IMR-90 (cell line): Measurements from ENCODE around the gene HSP90AA1. TPM values are rescaled to one million over a fixed set of nuclear protein-coding genes. Genes with fewer than 3 reads are reported as not detected.

Source experiments
- ATAC-seq: fragments of 200-7000 bp; cut with Tn5 transposase; 2 replicates; pipeline ENCODE4 v1.9.1; 2020; ENCODE audit warnings: low read depth, mild to moderate bottlenecking, moderate library complexity
- BruUV-seq: library from RNA; stranded (reverse); fragments of 400-500 nt; replicated peaks from 2 replicates; lab custom pipeline; 2021; lab: Mats Ljungman, UMichigan
- CTCF ChIA-PET: fragments of 300-600 bp; formaldehyde crosslinking; extraction: SDS; loops from one replicate; lab custom pipeline; 2021; ENCODE audit warnings: antibody characterized with exemption; lab: Yijun Ruan, JAX
- POLR2A ChIA-PET: fragments of 300-600 bp; sonication (Branson Sonifier 250); formaldehyde crosslinking; loops from one replicate; lab custom pipeline; 2022; ENCODE audit warnings: antibody characterized with exemption; ENCODE audit not compliant: unreplicated experiment; lab: Charles Lee
- DNase-seq: peaks from one replicate; pipeline ENCODE4 v3.0.0; 2013
- H2AFZ ChIP-seq: replicated peaks from 2 replicates; pipeline ENCODE3; 2013; ENCODE audit warnings: low read length, mild to moderate bottlenecking; ENCODE audit not compliant: poor library complexity
- H2AK5ac ChIP-seq: 2 replicates; pipeline ENCODE4 v1.6.1; 2013; ENCODE audit warnings: low read depth, low read length, inconsistent platforms
- H2AK9ac ChIP-seq: replicated peaks from 2 replicates; pipeline ENCODE3; 2013; ENCODE audit warnings: mild to moderate bottlenecking, low read depth, low read length, moderate library complexity; ENCODE audit not compliant: poor library complexity
- H2BK120ac ChIP-seq: 2 replicates; pipeline ENCODE4 v1.6.1; 2013; ENCODE audit warnings: low read depth, low read length, inconsistent platforms
- H2BK15ac ChIP-seq: 3 replicates; pipeline ENCODE4 v1.6.1; 2013; ENCODE audit warnings: low read depth, low read length, inconsistent platforms
- H2BK20ac ChIP-seq: 2 replicates; pipeline ENCODE4 v1.6.1; 2013; ENCODE audit warnings: low read depth, mild to moderate bottlenecking, inconsistent platforms, low read length, moderate library complexity
- H2BK5ac ChIP-seq: 2 replicates; pipeline ENCODE4 v1.6.1; 2013; ENCODE audit warnings: mild to moderate bottlenecking, low read depth, low read length, inconsistent platforms; ENCODE audit not compliant: poor library complexity, severe bottlenecking
- H3K14ac ChIP-seq: replicated peaks from 2 replicates; pipeline ENCODE4 v1.6.1; 2013; ENCODE audit warnings: low read depth, low read length, inconsistent platforms
- H3K18ac ChIP-seq: 2 replicates; pipeline ENCODE4 v1.6.1; 2013; ENCODE audit warnings: low read depth, low read length, control low read depth
- H3K23ac ChIP-seq: 2 replicates; pipeline ENCODE4 v1.6.1; 2013; ENCODE audit warnings: low read depth, low read length, inconsistent platforms
- H3K27ac ChIP-seq: 2 replicates; pipeline ENCODE4 v1.5.1; 2013; ENCODE audit warnings: mild to moderate bottlenecking, control low read depth, low read length; ENCODE audit not compliant: insufficient read depth
- H3K27me3 ChIP-seq: 2 replicates; pipeline ENCODE4 v1.6.1; 2013; ENCODE audit warnings: low read length; ENCODE audit not compliant: control insufficient read depth, insufficient read depth
- H3K36me3 ChIP-seq: 2 replicates; pipeline ENCODE4 v1.6.1; 2013; ENCODE audit warnings: low read length, mixed read lengths; ENCODE audit not compliant: control insufficient read depth, insufficient read depth
- H3K4ac ChIP-seq: 2 replicates; pipeline ENCODE4 v1.6.1; 2013; ENCODE audit warnings: low read depth, low read length, inconsistent platforms
- H3K4me1 ChIP-seq: 2 replicates; pipeline ENCODE4 v1.6.1; 2013; ENCODE audit warnings: low read length, mixed read lengths; ENCODE audit not compliant: control insufficient read depth, insufficient read depth
- H3K4me2 ChIP-seq: 2 replicates; pipeline ENCODE4 v1.6.1; 2013; ENCODE audit warnings: low read depth, mild to moderate bottlenecking, control low read depth, low read length, moderate library complexity
- H3K4me3 ChIP-seq: 2 replicates; pipeline ENCODE4 v1.5.1; 2013; ENCODE audit warnings: low read depth, mild to moderate bottlenecking, control low read depth, low read length, moderate library complexity; ENCODE audit not compliant: insufficient read depth
- H3K56ac ChIP-seq: 2 replicates; pipeline ENCODE4 v1.6.1; 2013; ENCODE audit warnings: low read length, inconsistent platforms; ENCODE audit not compliant: insufficient read depth; ENCODE audit errors: extremely low read depth
- H3K79me1 ChIP-seq, 2 experiments: 2 replicates each; pipeline ENCODE4 v1.6.1; 2013; ENCODE audit warnings: low read length in 2 of 2, inconsistent platforms in 1 of 2, low read depth in 1 of 2
- H3K9ac ChIP-seq: 2 replicates; pipeline ENCODE4 v1.6.1; 2013; ENCODE audit warnings: low read depth, low read length, control low read depth
- H3K9me1 ChIP-seq: 2 replicates; pipeline ENCODE4 v1.6.1; 2013; ENCODE audit warnings: low read length, inconsistent platforms; ENCODE audit not compliant: insufficient read depth
- H3K9me3 ChIP-seq: 2 replicates; pipeline ENCODE4 v1.6.1; 2013; ENCODE audit warnings: low read length; ENCODE audit not compliant: control insufficient read depth, insufficient read depth
- H4K20me1 ChIP-seq: 2 replicates; pipeline ENCODE4 v1.6.1; 2013; ENCODE audit warnings: low read length, inconsistent platforms; ENCODE audit not compliant: insufficient read depth
- H4K5ac ChIP-seq: 2 replicates; pipeline ENCODE4 v1.6.1; 2013; ENCODE audit warnings: mild to moderate bottlenecking, low read depth, low read length, control low read depth
- H4K8ac ChIP-seq, 2 experiments: 2 replicates each; pipeline ENCODE4 v1.6.1; 2013; ENCODE audit warnings: low read depth in 2 of 2, low read length in 2 of 2, control low read depth in 1 of 2, inconsistent platforms in 1 of 2
- H4K91ac ChIP-seq: 2 replicates; pipeline ENCODE4 v1.6.1; 2013; ENCODE audit warnings: low read depth, low read length, inconsistent platforms; ENCODE audit not compliant: insufficient read depth
- BHLHE40 ChIP-seq: fragments of 150-350 bp; IDR thresholded peaks from 2 replicates; pipeline ENCODE4 v1.6.1; 2016; ENCODE audit warnings: mild to moderate bottlenecking, low read depth, low read length
- CEBPB ChIP-seq: IDR thresholded peaks from 2 replicates; pipeline ENCODE4 v1.6.1; 2012; ENCODE audit warnings: low read depth, low read length, improper control_type of control experiment
- CHD1 ChIP-seq: IDR thresholded peaks from 2 replicates; pipeline ENCODE4 v1.6.1; 2012; ENCODE audit warnings: low read depth, low read length, improper control_type of control experiment
- CTCF ChIP-seq: conservative IDR thresholded peaks from 2 replicates; pipeline ENCODE4 v1.5.1; 2012; ENCODE audit warnings: mild to moderate bottlenecking, low read depth, low read length, improper control_type of control experiment
- ELK1 ChIP-seq: fragments of 150-350 bp; IDR thresholded peaks from 2 replicates; pipeline ENCODE4 v1.6.1; 2016; ENCODE audit warnings: low read depth, mild to moderate bottlenecking, low read length, moderate library complexity, borderline replicate concordance
- FOS ChIP-seq: fragments of 150-350 bp; IDR thresholded peaks from 2 replicates; pipeline ENCODE4 v1.6.1; 2016; ENCODE audit warnings: low read depth, low read length
- MAFK ChIP-seq: IDR thresholded peaks from 2 replicates; pipeline ENCODE4 v1.6.1; 2012; ENCODE audit warnings: low read depth, low read length, improper control_type of control experiment
- MAZ ChIP-seq: IDR thresholded peaks from 2 replicates; pipeline ENCODE4 v1.6.1; 2012; ENCODE audit warnings: low read depth, mild to moderate bottlenecking, low read length, improper control_type of control experiment, moderate library complexity, borderline replicate concordance
- MXI1 ChIP-seq: IDR thresholded peaks from 2 replicates; pipeline ENCODE4 v1.6.1; 2012; ENCODE audit warnings: low read depth, mild to moderate bottlenecking, low read length, moderate library complexity, borderline replicate concordance
- NFE2L2 ChIP-seq: fragments of 150-350 bp; IDR thresholded peaks from 2 replicates; pipeline ENCODE4 v1.6.1; 2016; ENCODE audit warnings: low read depth, mild to moderate bottlenecking, low read length
- POLR2A ChIP-seq: IDR thresholded peaks from 2 replicates; pipeline ENCODE4 v1.6.1; 2012; ENCODE audit warnings: mild to moderate bottlenecking, low read depth, low read length
- RAD21 ChIP-seq: IDR thresholded peaks from 2 replicates; pipeline ENCODE4 v1.6.1; 2012; ENCODE audit warnings: low read length, improper control_type of control experiment
- RCOR1 ChIP-seq: IDR thresholded peaks from 2 replicates; pipeline ENCODE4 v1.6.1; 2012; ENCODE audit warnings: mild to moderate bottlenecking, low read length, improper control_type of control experiment; ENCODE audit not compliant: insufficient replicate concordance
- RFX5 ChIP-seq: IDR thresholded peaks from 2 replicates; pipeline ENCODE4 v1.8.0; 2012; ENCODE audit warnings: low read depth, mild to moderate bottlenecking, low read length, moderate library complexity
- SMC3 ChIP-seq: fragments of 150-350 bp; IDR thresholded peaks from 2 replicates; pipeline ENCODE4 v1.6.1; 2016; ENCODE audit warnings: low read depth, mild to moderate bottlenecking, antibody characterized with exemption, low read length, moderate library complexity
- USF2 ChIP-seq: fragments of 150-350 bp; IDR thresholded peaks from 2 replicates; pipeline ENCODE4 v1.6.1; 2017; ENCODE audit warnings: mild to moderate bottlenecking, antibody characterized with exemption, low read length, low read depth
- WGBS, 2 experiments: methylation state at CpG; one replicate each; pipeline versions ENCODE4 v1.1.5 to v1.1.7; 2013; ENCODE audit warnings: missing lambda C conversion rate in 2 of 2; ENCODE audit not compliant: insufficient read length in 1 of 2; ENCODE audit errors: extremely low coverage in 2 of 2; 5-methylcytosine and 5-hydroxymethylcytosine counted together
- dilution Hi-C: fragments of 300-500 bp; cut with HindIII; formaldehyde crosslinking; loops from one replicate; pipeline ENCODE4 v1.14.3; 2018; ENCODE audit warnings: low sequenced_read_pairs; ENCODE audit not compliant: unreplicated experiment
- in situ Hi-C: fragments of 300-500 bp; cut with MboI; formaldehyde crosslinking; loops from 3 replicates; pipeline ENCODE4 v1.14.3; 2019; ENCODE audit warnings: low sequenced_read_pairs, inconsistent platforms, mixed read lengths
- intact Hi-C: fragments of 100-400 bp; cut with micrococcal nuclease; formaldehyde crosslinking; loops from 2 replicates; pipeline ENCODE4 v1.10.0; 2022
- polyA plus RNA-seq, 3 experiments: library from polyadenylated mRNA; depleted of rRNA; stranded (reverse); fragments of >200 nt; gene quantifications; 2 replicates each; pipeline ENCODE4 v1.2.3, GENCODE V29; 2012; ENCODE audit warnings: low replicate concordance in 1 of 3
- total RNA-seq: library from RNA; depleted of rRNA; stranded (reverse); fragments of >200 nt; gene quantifications from 2 replicates; pipeline ENCODE4 v1.2.3, GENCODE V29; 2012

The HSP90AA1 gene
- total and polyA plus RNA-seq, 2 of the 4 experiments (the other 2 are of a cell fraction), result 535 to 578 TPM

- Histone ChIP-seq H3K27ac (no peak overlapping the region), H4K8ac (no peak overlapping the region), H2AK5ac (no peak overlapping the region), H2AK9ac (no peak overlapping the region), H2BK5ac (no peak overlapping the region), H3K14ac (0 out of 2 replicates have a peak overlapping the region, but pooled peaks have one; percentile 64), H2AFZ (no peak overlapping the region), H2BK120ac (no peak overlapping the region), H4K91ac (no peak overlapping the region), H3K9me3 (no peaks in the 10 kb centered on the region), H3K9me1 (no peaks in the 10 kb centered on the region; the same call in 1 of the 2 replicates), H2BK20ac (no peak overlapping the region), H3K27me3 (no peaks in the 10 kb centered on the region), H3K18ac (no peak overlapping the region), H3K79me1 (peaks cover 26 to 54% of the 10 kb centered on the region in 2 experiments), H4K5ac (no peak overlapping the region), H3K4me2 (peak overlapping the region; percentile 99; the same call in 1 of the 2 replicates), H4K20me1 (peaks cover 55% of the 10 kb centered on the region), H3K4ac (no peak overlapping the region), H3K4me3 (peak overlapping the region; percentile 87; the same call in 1 of the 2 replicates), H2BK15ac (no peak overlapping the region), H3K36me3 (peaks cover 46% of the 10 kb centered on the region), H3K4me1 (peaks cover 10% of the 10 kb centered on the region), H3K56ac (no peak overlapping the region), H3K9ac (no peak overlapping the region), H3K23ac (peak overlapping the region; percentile 58; the same call in 1 of the 2 replicates)
- 90 to 100% methylated on average over 3 to 4 of the region's 6 CpGs for WGBS, 2 experiments
- ChIA-PET POLR2A (interaction anchor here (0.5 to 0.6 kb wide), 2 partner anchors 64 to 379 kb away, joined by 5 to 9 read pairs; no protein-coding TSS in a partner anchor), CTCF (interaction anchor here (1.7 kb wide), 1 partner anchor 12 kb away, joined by 3 read pairs; no protein-coding TSS in a partner anchor)
- dilution Hi-C loops (no loop called here), in situ Hi-C loops (loop anchor here (25.0 kb wide), 1 partner anchor 227 kb away; the partner anchor contains the start of genes MOK and ZNF839), intact Hi-C loops (no loop called here)
- TF ChIP-seq CTCF (no peak), FOS (no peak), CEBPB (no peak), RCOR1 (no peak), MAFK (no peak), NFE2L2 (no peak), CHD1 (no peak), SMC3 (no peak), MXI1 (no peak), MAZ (no peak), USF2 (no peak), BHLHE40 (no peak), RAD21 (no peak), ELK1 (no peak), POLR2A (no peak), RFX5 (no peak)
- DNase-seq (no peak), ATAC-seq (no peak)
- BruUV-seq, result no TSS peak
These were observed 1.9 kb downstream of the HSP90AA1 start for GRCh38 chr14:102084931-102085330.
